ENCODE measurements around the gene APOBEC3A. TPM values are rescaled to one million over a fixed set of nuclear protein-coding genes. Genes with fewer than 3 reads are reported as not detected.

APOBEC3A gene
- not detected for total RNA-seq

- Mint-ChIP-seq H3K9me3 (no peaks in the 10 kb centered on the region), H3K27me3 (no peaks in the 10 kb centered on the region), H3K4me3 (no peak within 1 kb of the TSS), H3K27ac (peak within 1 kb of the TSS; percentile 67), H3K4me1 (peaks cover 13% of the 10 kb centered on the region), H3K36me3 (ENCODE audit: low read depth) (no peaks in the 10 kb centered on the region)
- ATAC-seq (replicated peaks): no peak
These were observed at the start of gene APOBEC3A for GRCh38 chr22:38957046-38957770. Gene APOBEC3A (plus strand): TSS chr22:38957609. CDS start chr22:38957692, 83 bp downstream.

- H3K27me3 Mint-ChIP-seq: peaks cover 30% of the 10 kb centered on the region
- no peak overlapping the region for H3K27ac Mint-ChIP-seq
- ATAC-seq (replicated peaks): no peak
- no peaks in the 10 kb centered on the region for H3K4me1 Mint-ChIP-seq
- no peaks in the 10 kb centered on the region for H3K36me3 Mint-ChIP-seq (ENCODE audit: low read depth)
- H3K9me3 Mint-ChIP-seq: peaks cover 4% of the 10 kb centered on the region
- H3K4me3 Mint-ChIP-seq: no peak overlapping the region
These were observed 49.6 kb upstream of the APOBEC3A start for GRCh38 chr22:38907767-38908166.

DNA sequence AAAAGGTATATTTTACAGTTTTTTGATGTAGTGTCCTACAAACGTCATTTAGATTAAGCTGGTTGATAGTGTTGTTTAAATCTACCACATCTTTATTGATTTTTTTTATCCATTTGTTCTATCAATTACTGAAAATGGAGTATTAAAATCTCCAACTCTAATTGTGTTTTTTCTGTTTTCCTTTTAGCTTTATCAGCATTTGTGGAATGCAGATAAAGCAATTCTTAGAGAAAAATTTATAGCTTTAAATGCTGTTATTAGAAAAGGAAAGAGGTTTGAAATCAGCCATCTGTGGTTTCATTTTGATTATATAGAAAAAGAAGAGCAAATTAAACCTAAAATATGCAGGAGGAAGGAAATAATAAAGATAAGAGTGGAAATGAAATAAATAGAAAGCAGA, 46.0 kb upstream of the APOBEC3A start:
- Mint-ChIP-seq H3K36me3 (ENCODE audit: low read depth) (no peaks in the 10 kb centered on the region), H3K4me3 (no peak overlapping the region), H3K27me3 (peaks cover 30% of the 10 kb centered on the region), H3K27ac (no peak overlapping the region), H3K9me3 (no peaks in the 10 kb centered on the region), H3K4me1 (no peaks in the 10 kb centered on the region)
- ATAC-seq (replicated peaks): no peak

GRCh38 chr22:38919631-38920190, 37.7 kb upstream of the APOBEC3A start:
- Mint-ChIP-seq H3K9me3 (no peaks in the 10 kb centered on the region), H3K36me3 (ENCODE audit: low read depth) (no peaks in the 10 kb centered on the region), H3K27ac (no peak overlapping the region), H3K4me3 (no peak overlapping the region), H3K27me3 (peaks cover 12% of the 10 kb centered on the region), H3K4me1 (no peaks in the 10 kb centered on the region)
- no peak for ATAC-seq (replicated peaks)

DNA sequence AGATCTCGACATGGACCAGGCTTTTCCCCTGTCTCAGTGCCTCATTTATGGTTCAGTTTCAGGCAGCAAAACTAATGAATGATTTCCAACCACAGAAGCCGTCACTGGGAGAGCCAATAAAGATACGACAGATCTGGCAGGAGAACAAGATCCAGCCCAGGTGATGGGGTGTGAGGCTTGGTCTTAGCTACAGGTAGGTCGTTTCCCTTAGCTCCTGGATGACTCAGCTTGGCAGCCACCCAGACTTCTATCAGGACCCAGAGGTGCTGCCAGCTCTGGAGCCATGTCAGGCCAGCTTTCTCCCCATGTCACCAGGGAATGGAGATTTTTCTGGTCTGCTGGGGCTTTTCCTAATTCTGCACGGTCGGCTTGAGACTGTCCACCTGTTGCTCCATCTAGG, 36.3 kb upstream of the APOBEC3A start:
- H3K36me3 Mint-ChIP-seq (ENCODE audit: low read depth): no peaks in the 10 kb centered on the region
- H3K4me1 Mint-ChIP-seq: no peaks in the 10 kb centered on the region
- peaks cover 14% of the 10 kb centered on the region for H3K27me3 Mint-ChIP-seq
- H3K4me3 Mint-ChIP-seq: no peak overlapping the region
- H3K27ac Mint-ChIP-seq: no peak overlapping the region
- ATAC-seq (replicated peaks): no peak
- H3K9me3 Mint-ChIP-seq: no peaks in the 10 kb centered on the region

GRCh38 chr22:38921806-38922205, 35.6 kb upstream of the APOBEC3A start:
- Mint-ChIP-seq H3K27ac (no peak overlapping the region), H3K9me3 (no peaks in the 10 kb centered on the region), H3K36me3 (ENCODE audit: low read depth) (no peaks in the 10 kb centered on the region), H3K27me3 (peaks cover 12% of the 10 kb centered on the region), H3K4me3 (no peak overlapping the region), H3K4me1 (no peaks in the 10 kb centered on the region)
- ATAC-seq (replicated peaks): no peak

DNA sequence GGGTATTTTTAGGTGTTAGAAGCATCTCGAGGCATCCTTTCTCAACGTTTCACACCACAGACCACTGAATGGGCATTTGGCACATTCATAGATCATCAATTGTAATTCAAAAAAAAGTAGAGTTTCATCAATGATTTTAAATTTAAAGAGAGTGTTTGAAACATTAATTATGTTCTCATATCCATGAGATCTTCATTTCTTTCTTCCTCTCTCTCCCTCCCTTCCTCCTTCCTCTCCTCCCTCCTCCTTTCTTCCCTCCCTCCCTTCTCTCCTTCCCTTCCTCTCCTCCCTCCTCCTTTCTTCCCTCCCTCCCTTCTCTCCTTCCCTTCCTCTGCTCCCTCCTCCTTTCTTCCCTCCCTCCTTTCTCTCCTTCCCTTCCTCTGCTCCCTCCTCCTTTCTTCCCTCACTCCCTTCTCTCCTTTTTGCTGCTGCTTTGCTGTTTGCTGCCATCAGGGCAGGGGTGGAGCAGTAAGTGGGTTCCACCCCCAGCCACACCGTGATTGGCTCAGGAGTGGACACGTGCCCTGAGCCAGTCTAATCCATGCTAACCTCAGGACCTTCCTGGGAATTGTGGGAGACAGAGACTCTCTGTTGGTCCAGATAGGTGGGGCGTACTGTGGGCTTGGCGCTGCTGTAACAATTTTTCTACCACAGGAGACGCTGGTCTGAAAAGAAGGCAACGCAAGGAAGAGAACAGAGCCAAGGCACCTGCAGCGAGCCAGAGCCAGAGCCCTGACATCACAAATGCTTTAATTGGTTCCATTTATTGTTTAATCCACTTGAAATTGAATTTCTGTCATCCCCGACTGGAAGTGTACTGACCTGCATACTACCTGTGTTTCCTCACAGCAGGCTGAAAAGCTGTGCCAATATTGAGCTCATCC, 33.7 kb upstream of the APOBEC3A start:
- no peak for ATAC-seq (replicated peaks)

GRCh38 chr22:38924347-38924952, 33.0 kb upstream of the APOBEC3A start:
- no peak overlapping the region for H3K27ac Mint-ChIP-seq
- no peak for ATAC-seq (replicated peaks)
- peaks cover 4% of the 10 kb centered on the region for H3K4me1 Mint-ChIP-seq
- no peaks in the 10 kb centered on the region for H3K36me3 Mint-ChIP-seq (ENCODE audit: low read depth)
- H3K4me3 Mint-ChIP-seq: no peak overlapping the region
- peaks cover 16% of the 10 kb centered on the region for H3K27me3 Mint-ChIP-seq
- no peaks in the 10 kb centered on the region for H3K9me3 Mint-ChIP-seq

More for the DNA sequence above, 33.7 kb upstream of the APOBEC3A start:
- H3K27me3 Mint-ChIP-seq: peaks cover 16% of the 10 kb centered on the region
- H3K4me1 Mint-ChIP-seq: peaks cover 4% of the 10 kb centered on the region
- H3K36me3 Mint-ChIP-seq (ENCODE audit: low read depth): no peaks in the 10 kb centered on the region
- no peak overlapping the region for H3K4me3 Mint-ChIP-seq
- H3K9me3 Mint-ChIP-seq: no peaks in the 10 kb centered on the region
- no peak overlapping the region for H3K27ac Mint-ChIP-seq

DNA sequence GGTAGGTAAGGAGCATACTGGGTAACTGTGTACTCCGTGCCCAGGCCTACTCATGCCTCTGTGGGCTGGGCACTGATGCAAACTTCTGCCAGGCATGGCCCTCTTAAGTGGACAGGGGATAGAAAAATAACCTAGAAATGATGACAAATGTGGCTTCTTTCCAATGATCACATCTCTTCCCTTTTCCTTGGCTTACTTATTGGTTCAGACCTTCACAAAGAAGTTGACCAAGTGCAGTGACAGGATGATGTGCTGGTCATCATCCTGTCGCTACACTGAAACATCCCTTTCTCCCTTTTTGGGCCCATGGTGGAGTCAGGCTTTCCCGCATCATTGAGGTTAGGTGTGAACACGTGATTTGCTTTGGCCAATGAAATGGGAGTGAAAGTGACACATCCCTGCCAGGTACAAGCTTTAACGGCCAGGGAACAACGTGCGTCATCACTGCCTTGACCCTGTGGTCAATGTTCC, 31.8 kb upstream of the APOBEC3A start:
- peaks cover 16% of the 10 kb centered on the region for H3K27me3 Mint-ChIP-seq
- ATAC-seq (replicated peaks): no peak
- H3K36me3 Mint-ChIP-seq (ENCODE audit: low read depth): no peaks in the 10 kb centered on the region

DNA sequence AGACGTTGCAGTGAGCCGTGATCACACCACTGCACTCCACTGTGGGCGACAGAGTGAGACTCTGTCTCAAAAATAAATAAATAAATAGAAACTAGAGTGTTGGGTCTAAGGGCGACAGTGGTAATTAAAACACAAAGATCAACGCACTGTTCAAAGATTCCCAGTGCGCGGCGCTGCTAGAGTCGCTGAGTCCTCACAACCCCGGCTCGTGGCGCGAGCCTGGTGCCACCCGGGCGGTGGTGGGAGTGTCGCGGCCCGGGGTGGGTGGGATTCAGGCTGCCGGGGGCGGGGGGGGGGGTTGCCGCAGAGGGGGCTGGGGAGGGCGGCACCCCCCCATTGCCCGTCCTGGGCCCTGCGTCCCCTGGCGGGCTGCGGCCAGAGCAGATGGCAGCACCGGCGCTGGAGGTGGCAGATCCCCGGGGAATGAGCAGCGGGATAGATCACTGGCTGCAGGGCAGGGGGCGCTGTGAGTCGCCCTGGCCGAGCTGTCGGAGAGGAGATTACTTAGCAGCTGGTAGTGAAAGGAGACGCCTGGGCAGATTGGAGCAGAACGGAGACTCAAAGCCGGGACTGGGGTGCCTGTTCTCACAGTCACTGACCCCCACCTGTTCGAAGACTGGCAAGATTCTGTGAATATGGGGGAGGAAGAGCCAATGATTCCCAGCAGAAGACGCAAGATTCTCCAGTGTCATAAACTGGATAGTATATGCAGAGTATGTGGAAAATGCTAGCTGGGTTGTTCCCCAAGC, 30.2 kb upstream of the APOBEC3A start:
- no peaks in the 10 kb centered on the region for H3K36me3 Mint-ChIP-seq (ENCODE audit: low read depth)
- H3K4me1 Mint-ChIP-seq: peaks cover 4% of the 10 kb centered on the region
- peaks cover 16% of the 10 kb centered on the region for H3K27me3 Mint-ChIP-seq
- peak; percentile 92 for ATAC-seq (replicated peaks)
- no peaks in the 10 kb centered on the region for H3K9me3 Mint-ChIP-seq
- peak overlapping the region; percentile 40 for H3K4me3 Mint-ChIP-seq
- H3K27ac Mint-ChIP-seq: no peak overlapping the region

More for the DNA sequence above, 31.8 kb upstream of the APOBEC3A start:
- Mint-ChIP-seq H3K27ac (no peak overlapping the region), H3K4me3 (no peak overlapping the region), H3K4me1 (peaks cover 4% of the 10 kb centered on the region), H3K9me3 (no peaks in the 10 kb centered on the region)

GRCh38 chr22:38930512-38930911, 26.9 kb upstream of the APOBEC3A start:
- Mint-ChIP-seq H3K9me3 (no peaks in the 10 kb centered on the region), H3K36me3 (ENCODE audit: low read depth) (no peaks in the 10 kb centered on the region), H3K4me1 (peaks cover 4% of the 10 kb centered on the region), H3K27ac (no peak overlapping the region), H3K4me3 (no peak overlapping the region), H3K27me3 (peaks cover 11% of the 10 kb centered on the region)
- ATAC-seq (replicated peaks): no peak

DNA sequence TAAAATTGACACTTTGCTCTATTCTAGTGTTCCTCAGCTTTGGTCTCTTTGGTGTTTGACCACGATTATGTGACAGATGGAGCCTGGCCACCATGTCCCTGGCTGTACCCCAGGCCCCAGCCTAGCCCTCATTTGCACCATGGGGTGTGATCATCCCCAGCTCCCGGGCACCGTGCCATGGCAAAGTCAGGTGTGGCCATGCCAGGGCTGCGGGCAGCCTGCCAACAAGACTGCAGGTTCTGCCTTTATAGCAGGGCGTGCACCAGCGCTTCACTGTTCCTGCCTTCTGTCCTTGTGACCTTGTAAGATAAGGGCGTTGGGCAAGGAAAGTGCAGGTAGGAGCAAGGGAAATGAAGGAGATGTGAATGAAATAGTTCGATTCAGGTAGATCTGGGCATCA, 22.4 kb upstream of the APOBEC3A start:
- no peak overlapping the region for H3K4me3 Mint-ChIP-seq
- H3K9me3 Mint-ChIP-seq: no peaks in the 10 kb centered on the region
- H3K27me3 Mint-ChIP-seq: peaks cover 19% of the 10 kb centered on the region
- no peak for ATAC-seq (replicated peaks)
- no peak overlapping the region for H3K27ac Mint-ChIP-seq
- no peaks in the 10 kb centered on the region for H3K36me3 Mint-ChIP-seq (ENCODE audit: low read depth)
- H3K4me1 Mint-ChIP-seq: no peaks in the 10 kb centered on the region

GRCh38 chr22:38935616-38936015, 21.8 kb upstream of the APOBEC3A start:
- H3K27ac Mint-ChIP-seq: no peak overlapping the region
- H3K9me3 Mint-ChIP-seq: no peaks in the 10 kb centered on the region
- H3K36me3 Mint-ChIP-seq (ENCODE audit: low read depth): no peaks in the 10 kb centered on the region
- H3K4me3 Mint-ChIP-seq: no peak overlapping the region
- peaks cover 19% of the 10 kb centered on the region for H3K27me3 Mint-ChIP-seq
- no peaks in the 10 kb centered on the region for H3K4me1 Mint-ChIP-seq
- no peak for ATAC-seq (replicated peaks)

DNA sequence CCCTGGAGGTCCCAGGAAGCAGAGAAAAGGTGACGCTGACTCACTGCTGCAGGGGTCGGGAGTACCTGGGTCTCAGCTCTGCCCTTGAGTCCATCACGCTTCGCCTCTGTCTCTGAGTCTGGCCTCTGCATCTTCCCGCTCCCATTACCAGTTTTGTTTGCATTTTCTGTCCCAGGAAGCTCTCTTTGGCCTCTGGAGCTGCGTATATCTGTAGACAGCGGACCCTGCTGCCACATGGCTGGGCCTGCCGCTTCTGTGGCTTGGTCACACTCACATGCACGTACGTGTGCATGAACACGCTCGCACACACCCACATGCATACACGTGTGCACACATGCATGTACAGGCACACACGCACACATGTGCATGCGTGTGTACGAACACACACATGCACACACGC, 20.8 kb upstream of the APOBEC3A start:
- H3K27me3 Mint-ChIP-seq: peaks cover 19% of the 10 kb centered on the region

More for the DNA sequence above, 20.8 kb upstream of the APOBEC3A start:
- H3K27ac Mint-ChIP-seq: no peak overlapping the region
- H3K4me1 Mint-ChIP-seq: peaks cover 6% of the 10 kb centered on the region
- ATAC-seq (replicated peaks): no peak
- no peaks in the 10 kb centered on the region for H3K9me3 Mint-ChIP-seq
- H3K36me3 Mint-ChIP-seq (ENCODE audit: low read depth): no peaks in the 10 kb centered on the region
- H3K4me3 Mint-ChIP-seq: no peak overlapping the region

Measured in activated T-helper 17 cell treated with anti-CD3 and anti-CD28 coated beads, Interleukin-2, amount 50 U/mL, for 72 hours (primary cell).